ENCODE data around the gene CCDC149.

The CCDC149 gene

DNA sequence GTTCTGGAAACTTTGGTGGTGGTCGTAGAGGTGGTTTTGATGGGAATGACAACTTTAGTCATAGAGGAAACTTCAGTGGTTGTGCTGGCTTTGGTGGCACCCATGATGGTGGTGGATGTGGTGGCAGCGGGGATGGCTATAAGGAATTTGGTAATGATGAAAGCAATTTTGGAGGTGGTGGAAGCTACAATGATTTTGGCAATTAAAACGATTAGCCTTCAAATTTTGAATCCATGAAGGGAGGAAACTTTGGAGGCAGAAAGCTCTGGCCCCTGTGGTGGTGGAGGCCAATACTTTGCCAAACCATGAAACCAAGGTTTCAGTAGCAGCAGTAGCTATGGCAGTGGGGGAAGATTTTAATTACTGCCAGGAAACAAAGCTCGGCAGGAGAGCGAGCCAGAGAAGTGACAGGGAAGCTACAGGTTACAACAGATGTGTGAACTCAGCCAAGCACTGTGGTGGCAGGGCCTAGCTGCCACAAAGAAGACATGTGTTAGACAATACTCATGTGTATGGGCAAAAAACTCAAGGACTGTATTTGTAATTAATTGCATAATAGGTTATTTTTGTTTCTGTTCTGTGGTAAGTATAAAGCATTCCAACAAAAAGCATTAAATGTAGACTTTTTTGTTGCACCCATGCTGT lies 140.7 kb downstream of the CCDC149 start:
- DNase-seq, result no peak

DNA sequence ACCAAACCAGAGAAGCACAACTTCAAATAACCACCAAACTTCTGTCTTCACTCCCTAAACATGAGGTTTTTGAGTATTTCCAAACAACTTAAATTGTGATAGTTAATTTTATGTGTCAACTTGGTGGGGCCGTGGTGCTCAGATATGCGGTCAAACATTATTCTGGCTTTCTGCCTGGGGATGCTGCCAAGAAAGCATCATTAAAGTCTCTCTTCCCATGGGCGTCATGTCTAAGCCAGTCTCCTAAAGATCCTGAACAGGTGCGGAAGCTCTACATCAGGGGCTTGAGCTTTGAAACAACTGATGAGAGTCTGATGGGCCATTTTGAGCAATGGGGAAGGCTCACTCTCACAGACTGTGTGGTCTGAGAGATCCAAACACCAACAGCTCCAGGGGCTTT lies 141.6 kb downstream of the CCDC149 start:
- DNase-seq, result no peak

DNA sequence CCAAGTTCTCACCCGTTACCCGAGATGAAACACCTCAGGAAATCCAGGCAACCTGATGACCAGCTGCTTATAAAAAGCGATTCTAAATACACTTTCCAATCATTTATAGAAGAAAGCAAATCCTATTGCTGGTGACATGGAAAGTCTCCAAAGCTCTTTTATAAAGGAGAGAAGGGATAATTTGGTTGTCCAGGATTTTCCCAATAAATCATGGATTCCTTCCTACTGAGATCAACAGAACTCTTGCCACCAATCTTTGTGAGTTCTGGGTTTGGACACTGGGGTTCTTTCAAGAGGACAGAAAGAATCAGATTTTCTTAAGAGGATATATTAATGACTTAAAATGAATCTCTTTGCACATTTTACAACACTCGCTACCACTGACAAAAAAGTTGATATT lies 142.2 kb downstream of the CCDC149 start:
- no peak for DNase-seq

DNA sequence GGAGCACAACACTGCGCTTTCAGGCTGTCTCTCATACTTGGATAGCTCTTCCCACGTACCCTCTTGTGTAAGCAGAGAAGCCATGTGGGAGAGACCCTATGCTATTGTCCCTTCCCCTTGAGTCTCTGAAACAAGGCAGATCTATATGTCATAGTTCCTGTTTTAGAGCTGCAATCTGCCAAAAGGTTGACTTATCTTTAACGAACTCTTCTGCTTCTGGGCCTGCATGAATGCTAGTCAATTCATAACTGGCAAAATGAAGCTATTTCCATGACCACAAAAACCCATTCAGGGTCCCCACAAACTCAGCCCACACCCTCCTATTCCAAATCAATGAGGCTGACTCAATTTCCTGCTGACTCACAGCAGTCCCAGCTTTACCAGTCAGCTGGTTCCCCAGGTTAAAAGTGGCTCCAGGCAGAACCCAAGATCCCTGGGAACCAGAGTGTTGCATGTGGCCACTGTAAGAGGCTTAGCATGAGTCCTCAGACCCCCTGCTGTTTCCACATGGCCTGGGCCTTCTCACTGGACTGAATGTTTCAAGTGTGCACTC lies 142.7 kb downstream of the CCDC149 start:
- no peak for DNase-seq

DNA sequence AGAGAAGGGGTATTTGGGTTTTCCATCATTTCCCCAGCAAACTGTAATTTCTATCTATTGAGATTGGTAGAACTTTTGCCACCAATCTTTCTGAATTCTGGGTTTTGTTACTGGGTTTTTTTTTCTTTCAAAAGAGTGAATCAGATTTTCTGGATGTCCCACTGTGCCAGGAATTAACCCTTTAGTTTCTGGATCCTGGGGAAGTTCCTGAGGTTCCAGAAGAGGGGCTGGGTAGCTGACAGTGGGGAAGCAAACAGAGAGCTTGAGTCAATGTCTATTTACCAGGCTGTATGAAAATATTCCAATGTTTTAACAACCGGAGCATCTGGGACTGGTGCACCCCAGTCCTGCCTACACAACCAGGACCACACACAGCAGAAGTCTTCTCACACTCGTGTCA lies 143.3 kb downstream of the CCDC149 start:
- DNase-seq, result no peak

DNA sequence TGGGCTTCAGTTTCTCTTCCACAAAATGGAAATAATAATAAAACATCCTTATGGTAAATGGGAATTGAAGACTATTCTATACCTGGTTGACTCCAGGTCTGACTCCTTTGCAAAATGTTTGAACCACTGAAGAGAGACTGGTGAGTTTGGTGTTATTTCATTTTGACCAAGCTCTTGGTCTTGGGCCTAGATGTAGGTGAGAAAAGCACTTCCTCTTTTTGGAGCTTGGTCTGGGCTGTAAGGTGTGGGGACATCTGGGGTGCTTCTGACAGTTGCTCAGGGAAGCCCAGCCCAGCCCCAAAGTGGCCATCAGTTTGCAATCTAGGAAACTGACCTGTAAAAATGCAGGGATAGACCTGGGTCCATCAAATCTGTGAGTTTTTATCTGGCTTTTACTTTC lies 144.2 kb downstream of the CCDC149 start:
- no peak for DNase-seq

DNA sequence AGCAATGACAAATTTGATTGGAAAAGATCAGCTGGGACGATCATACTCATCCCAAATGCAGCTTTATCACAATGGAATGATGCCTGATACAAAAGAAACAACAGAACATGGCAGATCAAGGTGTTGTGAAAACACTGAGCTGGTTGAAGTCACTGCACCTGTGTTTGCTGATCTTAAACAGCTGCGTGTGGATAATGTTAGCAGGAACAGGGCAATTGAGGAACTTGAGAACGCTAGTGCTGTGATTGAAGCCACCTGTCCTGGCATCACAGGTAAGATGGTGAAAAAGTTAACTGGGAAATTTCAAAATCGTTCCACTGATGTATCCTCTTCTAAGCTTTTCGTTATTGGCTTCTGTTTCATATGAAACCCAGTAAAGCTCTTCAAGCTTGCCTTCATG lies 144.8 kb downstream of the CCDC149 start:
- DNase-seq, result no peak

DNA sequence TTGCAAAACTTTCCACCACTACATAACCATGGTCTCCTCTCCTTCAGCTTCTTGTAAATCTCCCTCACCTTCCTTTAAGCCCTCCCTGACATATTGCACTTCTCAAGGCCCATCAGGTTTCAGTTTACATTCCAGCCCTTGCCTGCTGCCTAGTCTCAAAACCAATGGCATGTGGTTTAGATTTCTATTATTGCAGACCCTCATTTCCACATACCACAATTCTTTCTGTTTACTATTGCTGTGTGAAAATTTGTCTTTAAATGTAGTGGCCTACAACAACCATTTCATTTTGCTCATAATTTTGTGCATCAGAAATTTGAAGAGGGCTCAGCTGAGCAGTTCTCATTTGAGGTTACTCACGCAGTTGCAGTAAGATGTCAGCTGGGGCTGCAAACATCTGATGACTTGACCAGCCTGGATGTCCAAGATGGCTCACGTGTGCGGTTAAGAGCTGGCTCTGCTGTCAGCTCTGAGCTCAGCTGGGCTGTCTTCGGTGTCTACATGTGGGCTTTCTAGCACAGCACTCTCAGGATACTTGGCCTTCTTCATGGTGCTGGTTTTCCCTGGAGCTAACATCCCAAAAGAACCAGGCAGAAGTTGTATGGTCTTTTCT lies 147.4 kb downstream of the CCDC149 start:
- DNase-seq, result no peak

DNA sequence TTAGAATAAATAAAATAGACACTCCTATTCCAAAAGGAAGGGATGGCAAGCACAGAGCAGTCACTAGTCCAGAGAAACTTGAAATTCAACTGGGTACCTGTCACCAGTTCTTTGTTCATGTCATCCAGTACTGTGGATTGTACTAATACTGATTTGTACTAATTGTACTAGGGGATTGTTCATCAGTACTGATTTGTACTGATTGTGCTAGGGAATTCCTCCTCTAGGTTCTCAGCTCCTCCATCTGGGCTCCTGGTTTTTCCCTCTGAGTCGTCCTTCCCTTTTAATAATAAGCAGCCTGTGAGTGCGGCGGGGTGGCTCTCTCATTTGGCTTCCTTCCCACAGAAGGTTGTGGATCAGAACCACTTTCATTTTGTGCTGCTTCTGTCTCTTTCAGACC lies 148.5 kb downstream of the CCDC149 start:
- DNase-seq, result no peak

DNA sequence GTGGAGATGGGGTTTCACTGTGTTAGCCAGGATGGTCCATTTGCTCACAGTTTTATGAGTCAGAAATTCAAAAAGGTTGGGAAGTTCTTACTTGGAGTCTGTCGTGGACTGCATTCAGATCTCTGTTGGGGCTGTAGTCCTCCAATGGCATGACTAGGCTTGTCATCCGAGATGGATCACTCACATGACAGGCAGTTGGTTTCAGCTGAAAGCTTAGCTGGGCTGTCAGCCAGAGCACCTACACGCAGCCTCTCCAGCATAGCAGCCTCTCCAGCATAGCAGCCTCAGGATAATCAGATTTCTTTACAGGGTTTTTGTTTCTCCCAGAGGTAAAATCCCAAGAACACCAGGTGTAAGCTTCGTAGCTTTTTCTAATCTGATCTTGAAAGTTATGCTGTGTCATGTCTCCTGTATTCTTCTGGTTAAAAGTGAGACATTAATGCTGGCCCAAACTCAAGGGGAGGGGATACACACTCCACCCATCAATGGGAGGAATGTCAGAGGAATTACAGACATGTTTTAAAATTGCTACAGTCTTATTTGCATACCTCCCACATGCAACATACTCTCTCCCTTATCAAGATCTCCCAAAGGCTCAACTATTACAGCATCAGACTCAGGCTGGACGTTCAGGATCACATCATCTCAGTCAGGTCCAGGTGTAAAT lies 149.1 kb downstream of the CCDC149 start:
- DNase-seq, result no peak
